K562 (cell line): ENCODE results near the gene OTOP3. TPM values are rescaled to one million over a fixed set of nuclear protein-coding genes. Genes with fewer than 3 reads are reported as not detected.
A peak's percentile ranks its signal among the peaks of the same experiment; 100 is the strongest.

Source experiments
- ATF1 ChIP-seq, 2 experiments: fragments of 450-650 bp in 1 of 2; IDR thresholded peaks; 2 replicates each; pipeline ENCODE4 v1.6.1; 2016; ENCODE audit warnings: missing compliant biosample characterization in 1 of 2, missing genetic modification characterization in 1 of 2
- ATF7 ChIP-seq: fragments of 450-650 bp; IDR thresholded peaks from 2 replicates; pipeline ENCODE4 v1.7.1; 2014; ENCODE audit warnings: mild to moderate bottlenecking, moderate library complexity
- ETV6 ChIP-seq, 3 experiments: fragments of 150-350 bp in 1 of 3; sonication (generic) in 1 of 3; formaldehyde crosslinking in 1 of 3; IDR thresholded peaks; 2 replicates each; pipeline versions ENCODE4 v1.6.1 to v1.8.0; 2014 to 2022; ENCODE audit warnings: borderline replicate concordance in 2 of 3, low read depth in 2 of 3, antibody characterized with exemption in 1 of 3, low read length in 1 of 3, mild to moderate bottlenecking in 1 of 3, missing genetic modification reagents in 1 of 3
- LEF1 ChIP-seq: fragments of 450-650 bp; IDR thresholded peaks from 2 replicates; pipeline ENCODE4 v1.6.1; 2016; ENCODE audit warnings: mild to moderate bottlenecking
- MYC ChIP-seq, 2 experiments: fragments of 250-450 bp in 1 of 2; sonication (Bioruptor Pico) in 1 of 2; IDR thresholded peaks; 2 replicates each; pipeline versions ENCODE4 v1.5.1 to v1.6.1; 2012 to 2021; ENCODE audit warnings: low read depth in 2 of 2, borderline replicate concordance in 1 of 2, improper control_type of control experiment in 1 of 2, low read length in 1 of 2, mild to moderate bottlenecking in 1 of 2, moderate library complexity in 1 of 2
- NEUROD1 ChIP-seq: fragments of 150-350 bp; IDR thresholded peaks from 2 replicates; pipeline ENCODE4 v1.6.1; 2014; ENCODE audit warnings: borderline replicate concordance, low read length, low read depth; ENCODE audit not compliant: partially characterized antibody
- SREBF2 ChIP-seq: sonication (generic); formaldehyde crosslinking; IDR thresholded peaks from 2 replicates; pipeline ENCODE4 v1.4.0; 2020; ENCODE audit warnings: mild to moderate bottlenecking, missing genetic modification reagents
- ZBTB1 ChIP-seq: sonication (generic); formaldehyde crosslinking; IDR thresholded peaks from 2 replicates; pipeline ENCODE4 v1.8.1; 2023; ENCODE audit warnings: missing genetic modification reagents, low read depth, mild to moderate bottlenecking, borderline replicate concordance
- polyA plus RNA-seq, 8 experiments: library from polyadenylated mRNA; depleted of rRNA in 4 of 8; stranded (reverse) in 5 of 8; unstranded in 3 of 8; fragments of >200 nt; fragmentation: Nextera tagmentation in 2 of 8; fragmentation: Illumina TruSeq in 1 of 8; extraction: Ambion mirVana in 2 of 8; extraction: Trizol in 1 of 8; gene quantifications; 2 replicates each; pipeline versions ENCODE4 v1.2.1 to v1.2.3, GENCODE V29; 2011 to 2014; ENCODE audit warnings: inconsistent platforms in 1 of 8, missing spikeins in 1 of 8
- total RNA-seq, 7 experiments: library from RNA; depleted of rRNA in 6 of 7; stranded (reverse); fragments of >200 nt in 6 of 7; fragmentation: Illumina TruSeq in 2 of 7; extraction: Trizol in 2 of 7; gene quantifications; 2 replicates each; pipeline versions ENCODE4 v1.2.1 to v1.2.3, GENCODE V29; 2011 to 2021; ENCODE audit warnings: low replicate concordance in 1 of 7
- TF ChIP-seq, protein P1 (sequence below): fragments of 450-650 bp; IDR thresholded peaks from 2 replicates; pipeline ENCODE4 v1.6.1; 2016; ENCODE audit warnings: antibody characterized with exemption
- TF ChIP-seq, protein P2 (sequence below), 2 experiments: fragments of 450-650 bp in 1 of 2; sonication (generic) in 1 of 2; formaldehyde crosslinking; conservative IDR thresholded peaks; 2 replicates each; pipeline versions ENCODE4 v1.4.0 to v1.8.1; 2020 to 2022; ENCODE audit warnings: mild to moderate bottlenecking in 1 of 2, missing genetic modification reagents in 1 of 2
- TF ChIP-seq, protein P3 (sequence below): fragments of 250-450 bp; sonication (Bioruptor Pico); IDR thresholded peaks from 2 replicates; pipeline ENCODE4 v1.4.0; 2020; ENCODE audit warnings: mild to moderate bottlenecking, moderate library complexity, borderline replicate concordance
- TF ChIP-seq, protein P4 (sequence below): fragments of 450-650 bp; conservative IDR thresholded peaks from 2 replicates; pipeline ENCODE4 v1.6.1; 2016; ENCODE audit warnings: missing genetic modification characterization, low read depth, mild to moderate bottlenecking, missing compliant biosample characterization, moderate library complexity
- TF ChIP-seq, protein P5 (sequence below): sonication (generic); formaldehyde crosslinking; IDR thresholded peaks from 2 replicates; pipeline ENCODE4 v1.8.0; 2022; ENCODE audit warnings: mild to moderate bottlenecking, missing genetic modification reagents, borderline replicate concordance
- TF ChIP-seq, protein P6 (sequence below): fragments of 450-650 bp; IDR thresholded peaks from 2 replicates; pipeline ENCODE4 v1.6.1; 2016; ENCODE audit warnings: low read depth, mild to moderate bottlenecking, moderate library complexity

OTOP3 gene
- total and polyA plus RNA-seq, 9 of the 15 experiments (the other 6 are each of a cell fraction or from before 2014, with no cell fraction given) = not detected

DNA sequence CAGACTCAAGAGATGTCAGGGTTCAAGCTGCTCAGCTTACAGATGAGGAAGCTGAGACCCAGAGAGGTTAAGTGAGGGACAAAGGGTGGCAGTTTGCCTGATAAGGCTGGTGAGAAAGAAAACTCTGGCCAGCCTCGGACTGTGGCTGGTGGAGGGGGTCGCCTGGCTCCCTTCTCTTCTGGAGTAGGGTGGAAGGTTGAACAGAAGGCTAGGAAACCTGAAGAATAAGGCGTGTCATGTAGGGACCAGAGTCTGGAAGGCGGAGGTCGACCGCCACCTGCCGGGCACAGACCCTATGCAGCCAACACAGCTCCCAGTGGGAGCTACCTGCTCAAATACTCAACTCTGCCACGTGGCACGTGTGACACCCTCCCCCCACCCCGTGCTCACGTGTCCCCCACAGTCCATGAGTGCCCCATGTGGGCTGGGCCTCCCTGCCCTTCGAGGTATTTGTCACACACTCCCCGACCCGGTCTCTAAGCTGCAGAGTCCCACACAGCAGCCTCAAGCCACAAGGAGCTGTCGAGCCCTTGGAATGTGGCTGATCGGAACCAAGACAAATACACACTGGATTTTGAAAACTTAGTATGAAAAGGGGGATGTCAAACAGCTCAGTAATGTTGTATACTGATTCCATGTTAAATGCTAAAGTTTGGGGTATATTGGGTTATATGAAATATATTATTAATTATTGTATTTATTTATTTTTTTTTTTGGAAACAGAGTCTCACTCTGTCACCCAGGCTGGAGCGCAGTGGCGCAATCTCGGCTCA, 25.1 kb downstream of the OTOP3 start (continued):
- TF ChIP-seq, protein P1, sequence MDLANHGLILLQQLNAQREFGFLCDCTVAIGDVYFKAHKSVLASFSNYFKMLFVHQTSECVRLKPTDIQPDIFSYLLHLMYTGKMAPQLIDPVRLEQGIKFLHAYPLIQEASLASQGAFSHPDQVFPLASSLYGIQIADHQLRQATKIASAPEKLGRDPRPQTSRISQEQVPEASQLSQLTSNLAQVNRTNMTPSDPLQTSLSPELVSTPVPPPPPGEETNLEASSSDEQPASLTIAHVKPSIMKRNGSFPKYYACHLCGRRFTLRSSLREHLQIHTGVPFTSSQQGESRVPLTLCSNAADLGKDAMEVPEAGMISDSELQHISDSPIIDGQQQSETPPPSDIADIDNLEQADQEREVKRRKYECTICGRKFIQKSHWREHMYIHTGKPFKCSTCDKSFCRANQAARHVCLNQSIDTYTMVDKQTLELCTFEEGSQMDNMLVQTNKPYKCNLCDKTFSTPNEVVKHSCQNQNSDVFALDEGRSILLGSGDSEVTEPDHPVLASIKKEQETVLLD = peak; percentile 79
- peak; percentile 98 for TF ChIP-seq MYC (IDR thresholded peaks at IDR 0.05; ENCODE audit: low read depth, low read length)
- peak; percentile 82; the same call in 1 of the 2 replicates for TF ChIP-seq MYC (CRISPR knock-in tag; IDR thresholded peaks at IDR 0.05; ENCODE audit: borderline replicate concordance, low read depth)
- TF ChIP-seq, protein P2, sequence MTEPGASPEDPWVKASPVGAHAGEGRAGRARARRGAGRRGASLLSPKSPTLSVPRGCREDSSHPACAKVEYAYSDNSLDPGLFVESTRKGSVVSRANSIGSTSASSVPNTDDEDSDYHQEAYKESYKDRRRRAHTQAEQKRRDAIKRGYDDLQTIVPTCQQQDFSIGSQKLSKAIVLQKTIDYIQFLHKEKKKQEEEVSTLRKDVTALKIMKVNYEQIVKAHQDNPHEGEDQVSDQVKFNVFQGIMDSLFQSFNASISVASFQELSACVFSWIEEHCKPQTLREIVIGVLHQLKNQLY (CRISPR knock-in tag; conservative IDR thresholded peaks at IDR 0.05) = 0 out of 4 replicates have a peak, but pooled peaks of 1 of the 2 experiments have one; percentile 27
- TF ChIP-seq NEUROD1 = peak; percentile 68
- TF ChIP-seq, protein P3, sequence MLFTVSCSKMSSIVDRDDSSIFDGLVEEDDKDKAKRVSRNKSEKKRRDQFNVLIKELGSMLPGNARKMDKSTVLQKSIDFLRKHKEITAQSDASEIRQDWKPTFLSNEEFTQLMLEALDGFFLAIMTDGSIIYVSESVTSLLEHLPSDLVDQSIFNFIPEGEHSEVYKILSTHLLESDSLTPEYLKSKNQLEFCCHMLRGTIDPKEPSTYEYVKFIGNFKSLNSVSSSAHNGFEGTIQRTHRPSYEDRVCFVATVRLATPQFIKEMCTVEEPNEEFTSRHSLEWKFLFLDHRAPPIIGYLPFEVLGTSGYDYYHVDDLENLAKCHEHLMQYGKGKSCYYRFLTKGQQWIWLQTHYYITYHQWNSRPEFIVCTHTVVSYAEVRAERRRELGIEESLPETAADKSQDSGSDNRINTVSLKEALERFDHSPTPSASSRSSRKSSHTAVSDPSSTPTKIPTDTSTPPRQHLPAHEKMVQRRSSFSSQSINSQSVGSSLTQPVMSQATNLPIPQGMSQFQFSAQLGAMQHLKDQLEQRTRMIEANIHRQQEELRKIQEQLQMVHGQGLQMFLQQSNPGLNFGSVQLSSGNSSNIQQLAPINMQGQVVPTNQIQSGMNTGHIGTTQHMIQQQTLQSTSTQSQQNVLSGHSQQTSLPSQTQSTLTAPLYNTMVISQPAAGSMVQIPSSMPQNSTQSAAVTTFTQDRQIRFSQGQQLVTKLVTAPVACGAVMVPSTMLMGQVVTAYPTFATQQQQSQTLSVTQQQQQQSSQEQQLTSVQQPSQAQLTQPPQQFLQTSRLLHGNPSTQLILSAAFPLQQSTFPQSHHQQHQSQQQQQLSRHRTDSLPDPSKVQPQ (CRISPR knock-in tag) = 0 out of 2 replicates have a peak, but pooled peaks have one; percentile 62
- TF ChIP-seq, protein P4, sequence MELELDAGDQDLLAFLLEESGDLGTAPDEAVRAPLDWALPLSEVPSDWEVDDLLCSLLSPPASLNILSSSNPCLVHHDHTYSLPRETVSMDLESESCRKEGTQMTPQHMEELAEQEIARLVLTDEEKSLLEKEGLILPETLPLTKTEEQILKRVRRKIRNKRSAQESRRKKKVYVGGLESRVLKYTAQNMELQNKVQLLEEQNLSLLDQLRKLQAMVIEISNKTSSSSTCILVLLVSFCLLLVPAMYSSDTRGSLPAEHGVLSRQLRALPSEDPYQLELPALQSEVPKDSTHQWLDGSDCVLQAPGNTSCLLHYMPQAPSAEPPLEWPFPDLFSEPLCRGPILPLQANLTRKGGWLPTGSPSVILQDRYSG (tag) = peak; percentile 90
- TF ChIP-seq, protein P5, sequence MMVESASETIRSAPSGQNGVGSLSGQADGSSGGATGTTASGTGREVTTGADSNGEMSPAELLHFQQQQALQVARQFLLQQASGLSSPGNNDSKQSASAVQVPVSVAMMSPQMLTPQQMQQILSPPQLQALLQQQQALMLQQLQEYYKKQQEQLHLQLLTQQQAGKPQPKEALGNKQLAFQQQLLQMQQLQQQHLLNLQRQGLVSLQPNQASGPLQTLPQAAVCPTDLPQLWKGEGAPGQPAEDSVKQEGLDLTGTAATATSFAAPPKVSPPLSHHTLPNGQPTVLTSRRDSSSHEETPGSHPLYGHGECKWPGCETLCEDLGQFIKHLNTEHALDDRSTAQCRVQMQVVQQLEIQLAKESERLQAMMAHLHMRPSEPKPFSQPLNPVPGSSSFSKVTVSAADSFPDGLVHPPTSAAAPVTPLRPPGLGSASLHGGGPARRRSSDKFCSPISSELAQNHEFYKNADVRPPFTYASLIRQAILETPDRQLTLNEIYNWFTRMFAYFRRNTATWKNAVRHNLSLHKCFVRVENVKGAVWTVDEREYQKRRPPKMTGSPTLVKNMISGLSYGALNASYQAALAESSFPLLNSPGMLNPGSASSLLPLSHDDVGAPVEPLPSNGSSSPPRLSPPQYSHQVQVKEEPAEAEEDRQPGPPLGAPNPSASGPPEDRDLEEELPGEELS = peak; percentile 94; the same call in 1 of the 2 replicates
- TF ChIP-seq LEF1 = peak; percentile 95
- TF ChIP-seq, protein P6, sequence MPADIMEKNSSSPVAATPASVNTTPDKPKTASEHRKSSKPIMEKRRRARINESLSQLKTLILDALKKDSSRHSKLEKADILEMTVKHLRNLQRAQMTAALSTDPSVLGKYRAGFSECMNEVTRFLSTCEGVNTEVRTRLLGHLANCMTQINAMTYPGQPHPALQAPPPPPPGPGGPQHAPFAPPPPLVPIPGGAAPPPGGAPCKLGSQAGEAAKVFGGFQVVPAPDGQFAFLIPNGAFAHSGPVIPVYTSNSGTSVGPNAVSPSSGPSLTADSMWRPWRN = peak; percentile 69; the same call in 1 of the 2 replicates
- TF ChIP-seq SREBF2 (CRISPR knock-in tag) = no peak
- TF ChIP-seq ATF1 (CRISPR knock-in tag; IDR thresholded peaks at IDR 0.05) = no peak
- peak; percentile 55 for TF ChIP-seq ATF1 (tag; IDR thresholded peaks at IDR 0.05)
- no peak for TF ChIP-seq ETV6 (IDR thresholded peaks at IDR 0.05; ENCODE audit: borderline replicate concordance in 1 of 2, low read depth in 2 of 2, low read length in 1 of 2)
- TF ChIP-seq ETV6 (CRISPR knock-in tag; IDR thresholded peaks at IDR 0.05; ENCODE audit: borderline replicate concordance) = peak; percentile 43; the same call in 1 of the 2 replicates
- TF ChIP-seq ATF7 = peak; percentile 56; the same call in 1 of the 2 replicates
- TF ChIP-seq ZBTB1 (CRISPR knock-in tag) = no peak
